T1000 (cell line): ENCODE data around the gene MYOM1.

Source experiments
- DNase-seq: peaks from one replicate; lab custom pipeline; 2025; ENCODE audit warnings: mixed read lengths; lab: John Stamatoyannopoulos, UW

Gene MYOM1

GRCh38 chr18:3184275-3184963 lies 35.3 kb downstream of the MYOM1 start:
- no peak for DNase-seq

- no peak for DNase-seq
Measured at GRCh38 chr18:3183103-3183717, 36.6 kb downstream of the MYOM1 start.

- no peak for DNase-seq
Measured at GRCh38 chr18:3180325-3180724, 39.4 kb downstream of the MYOM1 start.

- no peak for DNase-seq
Measured at GRCh38 chr18:3179430-3180089, 40.2 kb downstream of the MYOM1 start.

- no peak for DNase-seq
Measured at GRCh38 chr18:3177902-3178687, 41.7 kb downstream of the MYOM1 start.

- no peak for DNase-seq
Measured at GRCh38 chr18:3175195-3175758, 44.5 kb downstream of the MYOM1 start.

- DNase-seq: no peak
Measured at GRCh38 chr18:3172097-3172496, 47.7 kb downstream of the MYOM1 start.

GRCh38 chr18:3171631-3172030 lies 48.1 kb downstream of the MYOM1 start:
- no peak for DNase-seq

GRCh38 chr18:3170441-3171161 lies 49.2 kb downstream of the MYOM1 start:
- no peak for DNase-seq

- no peak for DNase-seq
Measured at GRCh38 chr18:3164381-3164780, 55.4 kb downstream of the MYOM1 start.

- no peak for DNase-seq
Measured at GRCh38 chr18:3163968-3164367, 55.8 kb downstream of the MYOM1 start.

- no peak for DNase-seq
Measured at GRCh38 chr18:3162181-3162580, 57.6 kb downstream of the MYOM1 start.

- no peak for DNase-seq
Measured at GRCh38 chr18:3159830-3160229, 59.9 kb downstream of the MYOM1 start.

- no peak for DNase-seq
Measured at GRCh38 chr18:3157606-3158005, 62.2 kb downstream of the MYOM1 start.

- no peak for DNase-seq
Measured at GRCh38 chr18:3157086-3157485, 62.7 kb downstream of the MYOM1 start.

- DNase-seq: no peak
Measured at GRCh38 chr18:3156325-3156640, 63.5 kb downstream of the MYOM1 start.

- no peak for DNase-seq
Measured at GRCh38 chr18:3154214-3154613, 65.6 kb downstream of the MYOM1 start.

- no peak for DNase-seq
Measured at GRCh38 chr18:3153107-3153704, 66.6 kb downstream of the MYOM1 start.

GRCh38 chr18:3152294-3152693 lies 67.5 kb downstream of the MYOM1 start:
- DNase-seq: no peak

- DNase-seq: no peak
Measured at GRCh38 chr18:3151399-3152264, 68.1 kb downstream of the MYOM1 start.
